ENCODE measurements around the gene MGST3. TPM values are rescaled to one million over a fixed set of nuclear protein-coding genes. Genes with fewer than 3 reads are reported as not detected.
A peak's percentile ranks its signal among the peaks of the same experiment; 100 is the strongest.
"Not testable (repeated sequence)": the region's sequence is repeated elsewhere in the genome, so short reads cannot be mapped to it uniquely, and the experiment has no call there.

The MGST3 gene
- polyA plus RNA-seq, 1 donor: 166 TPM

GRCh38 chr1:165697881-165698760 lies 67.1 kb downstream of the MGST3 start, which contains the start of gene ALDH9A1:
ALDH9A1 (minus strand) TSS chr1:165698562; CDS start chr1:165698558, 4 bp downstream.
- peak; percentile 44 for DNase-seq (ENCODE audit: low read depth)

- no peak for DNase-seq (ENCODE audit: low read depth)
Measured at GRCh38 chr1:165698761-165699052, 67.7 kb downstream of the MGST3 start.

DNA sequence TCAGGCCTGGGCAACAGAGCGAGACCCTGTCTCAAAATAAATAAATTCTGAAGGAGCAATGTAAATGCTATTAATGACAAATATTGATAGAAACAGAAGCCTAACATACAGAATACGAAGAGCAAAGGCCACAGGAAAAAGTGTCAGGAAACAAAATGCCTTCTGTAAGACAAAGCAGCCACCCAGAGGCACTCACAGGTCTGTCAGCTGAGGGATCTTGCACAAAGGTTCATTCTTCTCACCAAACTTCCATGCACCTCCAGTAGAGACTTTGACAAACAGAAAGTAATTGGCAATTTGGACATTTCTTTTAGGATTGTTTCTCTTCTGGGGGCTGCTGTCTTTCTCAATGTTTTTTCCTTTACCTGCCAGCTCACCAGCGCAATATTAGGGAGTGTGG lies 68.5 kb downstream of the MGST3 start:
- DNase-seq (ENCODE audit: low read depth): no peak

- not testable (repeated sequence) for DNase-seq (ENCODE audit: low read depth)
Measured at GRCh38 chr1:165701922-165702321, 70.9 kb downstream of the MGST3 start.

DNA sequence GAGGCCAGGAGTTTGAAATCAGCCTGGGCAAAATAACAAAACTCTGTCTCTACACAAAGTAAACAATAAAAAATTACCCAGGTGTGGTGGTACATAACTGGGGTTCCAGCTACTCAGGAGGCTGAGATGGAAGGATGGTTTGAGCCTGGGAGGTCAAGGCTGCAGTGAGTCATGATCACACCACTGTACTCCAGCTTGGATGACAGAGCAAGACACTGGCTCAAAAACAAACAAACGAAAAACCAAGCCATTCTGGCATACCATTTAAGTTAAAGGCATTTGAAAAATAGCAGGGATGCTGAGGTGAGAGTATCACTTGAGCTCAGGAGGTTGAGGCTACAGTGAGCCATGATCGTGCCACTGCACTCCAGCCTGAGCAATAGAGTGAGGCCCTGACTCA lies 72.6 kb downstream of the MGST3 start:
- DNase-seq (ENCODE audit: low read depth): no peak

Other genes with a start within 250 kb of the MGST3 start
- 58.1 TPM for gene RXRG, start 186.1 kb upstream of the MGST3 start, polyA plus RNA-seq (ENCODE audit: insufficient read length)
- gene LRRC52, start 87.2 kb upstream of the MGST3 start, polyA plus RNA-seq (ENCODE audit: insufficient read length): 0.16 TPM
- gene ALDH9A1, start 67.3 kb downstream of the MGST3 start, polyA plus RNA-seq (ENCODE audit: insufficient read length): 43.6 TPM
- 50.6 TPM for gene TMCO1, start 137.6 kb downstream of the MGST3 start, polyA plus RNA-seq (ENCODE audit: insufficient read length)
- gene UCK2, start 196.4 kb downstream of the MGST3 start, polyA plus RNA-seq (ENCODE audit: insufficient read length): 13.4 TPM